Breast epithelium (tissue), 4 donors: ENCODE results near the gene COL6A1. TPM values are rescaled to one million over a fixed set of nuclear protein-coding genes. Genes with fewer than 3 reads are reported as not detected.

Experiments used
- DNase-seq, 2 donors: peaks; one replicate each; pipeline ENCODE4 v3.0.0-alpha.2; 2019; ENCODE audit warnings: low spot score in 2 of 2
- H3K27ac ChIP-seq, 2 donors: fragments of 200-600 bp; sonication (generic) in 1 of 2; one replicate each; pipeline ENCODE4 v1.5.1; 2016 to 2019; ENCODE audit warnings: mild to moderate bottlenecking in 1 of 2
- H3K27me3 ChIP-seq, 2 donors: fragments of 200-600 bp; sonication (generic) in 1 of 2; one replicate each; pipeline versions ENCODE4 v1.5.1 to v1.6.0; 2017 to 2019; ENCODE audit warnings: control low read depth in 1 of 2, mild to moderate bottlenecking in 1 of 2
- H3K36me3 ChIP-seq: fragments of 200-600 bp; one replicate; pipeline ENCODE4 v1.5.1; 2019
- H3K4me1 ChIP-seq, 2 donors: fragments of 200-600 bp; sonication (generic); one replicate each; pipeline ENCODE4 v1.5.1; 2016 to 2019; ENCODE audit warnings: control low read depth in 1 of 2
- H3K4me3 ChIP-seq, 3 donors: fragments of 200-600 bp; sonication (generic); 1 replicate in 2 of 3; 2 replicates in 1 of 3; pipeline ENCODE4 v1.5.1; 2016 to 2019; ENCODE audit warnings: mild to moderate bottlenecking in 3 of 3, moderate library complexity in 2 of 3
- H3K9me3 ChIP-seq, 2 donors: fragments of 200-600 bp; sonication (generic) in 1 of 2; one replicate each; pipeline ENCODE4 v1.5.1; 2016 to 2019; ENCODE audit warnings: control low read depth in 1 of 2
- POLR2A ChIP-seq: fragments of 450-650 bp; IDR thresholded peaks from one replicate; pipeline ENCODE4 v1.6.1; 2016; ENCODE audit warnings: antibody characterized with exemption, mild to moderate bottlenecking, moderate library complexity
- POLR2AphosphoS5 ChIP-seq, 3 donors: sonication (generic); formaldehyde crosslinking; IDR thresholded peaks; one replicate each; pipeline ENCODE4 v1.6.1; 2017; ENCODE audit warnings: antibody characterized with exemption in 3 of 3
- intact Hi-C: fragments of 100-400 bp; cut with DNase I; formaldehyde crosslinking; loops from one replicate; pipeline ENCODE4 v1.15.1; 2023; ENCODE audit warnings: low total_unique reads
- total RNA-seq, 3 donors: library from RNA; depleted of rRNA; stranded (reverse); fragments of >200 nt; gene quantifications; one replicate each; pipeline ENCODE4 v1.1.0, GENCODE V29; 2016
- TF ChIP-seq, protein P1 (sequence below), 3 donors: fragments of 450-650 bp; IDR thresholded peaks; one replicate each; pipeline ENCODE4 v1.5.1; 2016 to 2017; ENCODE audit warnings: antibody characterized with exemption in 3 of 3, mild to moderate bottlenecking in 3 of 3, moderate library complexity in 3 of 3

Gene COL6A1
- total RNA-seq, 3 donors from 2014 or later, result 137 to 527 (median 201) TPM

DNA sequence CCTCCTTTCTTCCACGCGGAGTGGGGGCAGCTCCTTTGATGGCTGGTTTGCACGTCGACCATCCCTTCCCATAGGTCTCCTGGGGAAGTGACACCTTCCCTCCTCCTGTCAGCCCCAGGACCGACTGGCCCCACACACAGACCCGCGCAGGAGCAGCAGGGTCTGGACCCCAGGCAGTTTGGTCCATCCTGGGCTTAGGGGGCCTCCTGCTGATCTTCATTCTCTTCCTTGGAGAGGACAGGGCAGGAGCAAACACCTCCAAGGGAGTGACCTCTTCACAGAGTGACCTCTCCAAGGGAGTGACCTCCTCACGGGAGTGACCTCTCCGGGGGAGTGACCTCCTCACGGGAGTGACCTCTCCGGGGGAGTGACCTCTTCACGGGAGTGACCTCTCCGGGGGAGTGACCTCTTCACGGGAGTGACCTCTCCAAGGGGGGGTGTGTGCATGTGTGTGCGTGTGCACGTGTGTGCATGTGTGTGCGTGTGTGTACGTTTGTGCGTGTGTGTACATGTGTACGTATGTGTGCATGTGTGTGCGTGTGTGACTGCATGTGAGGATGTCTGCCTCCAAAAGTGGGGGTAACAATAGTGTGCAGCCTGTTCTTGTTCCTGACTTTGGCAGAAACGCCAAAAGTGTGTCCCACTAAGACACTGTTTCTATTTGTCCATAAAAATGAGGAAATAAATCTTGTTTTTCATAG, 29.8 kb downstream of the COL6A1 start:
- intact Hi-C loops, result no loop called here
- DNase-seq, result peak; percentile 11 to 24
- TF ChIP-seq POLR2AphosphoS5 (IDR thresholded peaks at IDR 0.05), result no peak
- no peak for TF ChIP-seq POLR2A

DNA sequence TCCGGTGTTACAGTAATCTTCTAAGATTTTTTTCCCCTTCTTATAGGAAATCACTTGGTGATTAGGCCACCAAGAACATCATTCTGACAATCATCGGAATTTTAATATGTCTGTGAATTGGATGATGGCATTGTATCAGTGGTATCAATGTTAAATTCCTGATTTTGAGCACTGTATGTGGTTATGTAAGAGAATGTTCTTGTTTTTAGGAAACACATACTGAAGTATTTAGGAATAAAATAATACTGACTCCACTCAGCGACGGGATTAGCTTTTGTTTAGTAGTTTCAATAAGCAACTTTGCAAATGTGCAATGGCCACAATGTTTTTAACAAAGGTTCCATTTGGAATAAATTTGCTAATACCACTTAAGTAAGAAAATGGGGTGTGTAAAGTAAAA, 30.6 kb downstream of the COL6A1 start:
- no peak overlapping the region for H3K27ac ChIP-seq
- TF ChIP-seq, protein P1, sequence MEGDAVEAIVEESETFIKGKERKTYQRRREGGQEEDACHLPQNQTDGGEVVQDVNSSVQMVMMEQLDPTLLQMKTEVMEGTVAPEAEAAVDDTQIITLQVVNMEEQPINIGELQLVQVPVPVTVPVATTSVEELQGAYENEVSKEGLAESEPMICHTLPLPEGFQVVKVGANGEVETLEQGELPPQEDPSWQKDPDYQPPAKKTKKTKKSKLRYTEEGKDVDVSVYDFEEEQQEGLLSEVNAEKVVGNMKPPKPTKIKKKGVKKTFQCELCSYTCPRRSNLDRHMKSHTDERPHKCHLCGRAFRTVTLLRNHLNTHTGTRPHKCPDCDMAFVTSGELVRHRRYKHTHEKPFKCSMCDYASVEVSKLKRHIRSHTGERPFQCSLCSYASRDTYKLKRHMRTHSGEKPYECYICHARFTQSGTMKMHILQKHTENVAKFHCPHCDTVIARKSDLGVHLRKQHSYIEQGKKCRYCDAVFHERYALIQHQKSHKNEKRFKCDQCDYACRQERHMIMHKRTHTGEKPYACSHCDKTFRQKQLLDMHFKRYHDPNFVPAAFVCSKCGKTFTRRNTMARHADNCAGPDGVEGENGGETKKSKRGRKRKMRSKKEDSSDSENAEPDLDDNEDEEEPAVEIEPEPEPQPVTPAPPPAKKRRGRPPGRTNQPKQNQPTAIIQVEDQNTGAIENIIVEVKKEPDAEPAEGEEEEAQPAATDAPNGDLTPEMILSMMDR (IDR thresholded peaks at IDR 0.05), result no peak
- TF ChIP-seq POLR2A (no peak), POLR2AphosphoS5 (IDR thresholded peaks at IDR 0.05) (no peak)
- no peaks in the 10 kb centered on the region for H3K27me3 ChIP-seq
- intact Hi-C loops, result no loop called here
- no peaks in the 10 kb centered on the region for H3K4me1 ChIP-seq
- no peaks in the 10 kb centered on the region for H3K36me3 ChIP-seq
- H3K9me3 ChIP-seq, result no peaks in the 10 kb centered on the region
- DNase-seq, result no peak
- H3K4me3 ChIP-seq, result no peak overlapping the region

More for the DNA sequence above, 29.8 kb downstream of the COL6A1 start:
- Histone ChIP-seq H3K27ac (no peak overlapping the region), H3K27me3 (no peaks in the 10 kb centered on the region), H3K36me3 (no peaks in the 10 kb centered on the region), H3K9me3 (no peaks in the 10 kb centered on the region), H3K4me3 (no peak overlapping the region), H3K4me1 (no peaks in the 10 kb centered on the region)

DNA sequence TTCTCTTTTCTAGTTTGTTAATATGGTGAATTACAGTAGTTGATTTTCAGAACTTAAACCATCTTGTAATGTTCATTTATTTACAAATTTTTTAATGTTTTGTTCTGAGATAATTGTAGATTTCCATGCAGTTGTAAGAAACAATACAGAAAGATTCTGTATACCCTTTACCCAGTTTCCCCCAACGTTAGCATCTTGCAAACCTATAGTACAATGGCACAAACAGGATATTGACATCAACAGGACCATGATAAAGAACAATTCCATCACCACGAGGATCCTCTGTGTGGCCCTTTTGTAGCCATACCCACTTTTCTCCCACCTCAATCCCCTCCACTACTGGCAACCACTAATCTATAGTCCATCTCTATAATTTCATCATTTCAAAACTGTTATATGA, 33.3 kb downstream of the COL6A1 start:
- Histone ChIP-seq H3K27ac (no peak overlapping the region), H3K4me3 (no peak overlapping the region)

DNA sequence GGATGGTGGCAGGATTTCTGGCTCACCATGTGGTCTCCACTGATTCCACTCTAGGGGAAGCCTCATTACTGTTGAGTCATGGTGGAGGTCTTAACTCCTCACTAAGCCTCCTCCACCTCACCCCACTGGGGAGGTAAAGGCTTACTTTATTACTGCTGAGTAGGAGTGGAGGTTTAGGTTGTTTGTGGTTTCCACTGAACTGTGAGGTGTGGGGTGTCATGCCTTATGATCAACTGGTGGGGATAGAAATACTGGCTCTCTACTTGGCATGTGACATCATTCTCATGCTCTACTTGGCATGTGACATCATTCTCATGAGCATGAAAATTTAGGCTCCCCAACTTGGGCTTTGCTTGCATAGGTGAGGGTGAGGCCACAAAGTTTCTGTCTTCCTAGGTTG, 35.6 kb downstream of the COL6A1 start:
- TF ChIP-seq POLR2A, result no peak
- TF ChIP-seq, protein P1 (IDR thresholded peaks at IDR 0.05), result no peak
- TF ChIP-seq POLR2AphosphoS5 (IDR thresholded peaks at IDR 0.05), result no peak
- Histone ChIP-seq H3K36me3 (no peaks in the 10 kb centered on the region), H3K27me3 (no peaks in the 10 kb centered on the region), H3K9me3 (no peaks in the 10 kb centered on the region), H3K4me1 (no peaks in the 10 kb centered on the region), H3K27ac (no peak overlapping the region), H3K4me3 (no peak overlapping the region)
- DNase-seq, result no peak
- intact Hi-C loops, result no loop called here

More for the DNA sequence above, 33.3 kb downstream of the COL6A1 start:
- TF ChIP-seq POLR2AphosphoS5 (IDR thresholded peaks at IDR 0.05) (no peak), POLR2A (no peak)
- TF ChIP-seq, protein P1 (IDR thresholded peaks at IDR 0.05), result no peak
- Histone ChIP-seq H3K4me1 (no peaks in the 10 kb centered on the region), H3K27me3 (no peaks in the 10 kb centered on the region), H3K36me3 (no peaks in the 10 kb centered on the region), H3K9me3 (no peaks in the 10 kb centered on the region)
- DNase-seq, result no peak
- intact Hi-C loops, result no loop called here

DNA sequence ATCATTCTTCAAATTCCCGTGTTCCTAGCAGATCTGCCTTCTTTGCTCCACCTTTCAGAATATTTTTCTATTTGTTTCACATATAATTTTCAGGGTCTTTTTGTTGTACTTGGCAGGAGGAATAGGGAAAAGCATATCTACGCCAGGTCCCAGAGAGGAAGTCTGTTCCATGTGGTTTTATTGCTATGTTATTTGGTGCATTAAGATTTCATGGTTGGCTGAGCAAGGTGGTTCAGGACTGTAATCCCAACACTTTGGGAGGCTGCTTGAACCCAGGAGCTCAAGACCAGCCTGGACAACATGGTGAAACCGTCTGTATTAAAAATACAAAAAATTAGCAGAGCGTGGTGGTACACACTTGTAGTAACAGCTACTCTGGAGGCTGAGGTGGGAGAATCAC, 36.1 kb downstream of the COL6A1 start:
- Histone ChIP-seq H3K27me3 (no peaks in the 10 kb centered on the region), H3K36me3 (no peaks in the 10 kb centered on the region), H3K9me3 (no peaks in the 10 kb centered on the region), H3K27ac (no peak overlapping the region), H3K4me1 (no peaks in the 10 kb centered on the region), H3K4me3 (no peak overlapping the region)
- intact Hi-C loops, result no loop called here
- no peak for DNase-seq
- TF ChIP-seq, protein P1 (IDR thresholded peaks at IDR 0.05), result no peak
- TF ChIP-seq POLR2AphosphoS5 (IDR thresholded peaks at IDR 0.05), result no peak
- no peak for TF ChIP-seq POLR2A
